Measurements from ENCODE around the gene ZNF609. TPM values are rescaled to one million over a fixed set of nuclear protein-coding genes. Genes with fewer than 3 reads are reported as not detected.

The ZNF609 gene
- polyA plus RNA-seq, 1 donor (not counting 4 experiments of a cell fraction or from before 2014, with no cell fraction given) = 16.9 TPM

- Histone ChIP-seq H3K4me1 (ENCODE audit: control insufficient read depth, extremely low read depth, insufficient read depth, low read length) (peaks cover 22% of the 10 kb centered on the region), H3K4me3 (ENCODE audit: control insufficient read depth in 2 of 3, extremely low read depth in 1 of 3, insufficient read depth in 2 of 3, low read depth in 1 of 3, low read length in 3 of 3) (no peak overlapping the region), H3K27me3 (ENCODE audit: control insufficient read depth, extremely low read depth, insufficient read depth, low read length) (no peaks in the 10 kb centered on the region), H3K9me1 (ENCODE audit: control insufficient read depth, extremely low read depth, insufficient read depth, low read length) (no peaks in the 10 kb centered on the region), H3K27ac (ENCODE audit: control insufficient read depth, insufficient read depth, low read length) (no peak overlapping the region), H3K79me2 (ENCODE audit: control insufficient read depth, insufficient read depth, low read length) (peaks cover 43% of the 10 kb centered on the region), H2AFZ (ENCODE audit: control insufficient read depth, low read length) (no peak overlapping the region), H3K4me2 (ENCODE audit: control insufficient read depth, extremely low read depth, insufficient read depth, low read depth, low read length) (no peak overlapping the region), H3K9me3 (ENCODE audit: control insufficient read depth, low read depth, low read length) (no peaks in the 10 kb centered on the region), H3K9ac (ENCODE audit: control insufficient read depth, extremely low read depth, insufficient read depth, low read length) (no peak overlapping the region), H4K20me1 (ENCODE audit: control insufficient read depth, extremely low read depth, insufficient read depth, low read length) (peaks cover 3% of the 10 kb centered on the region), H3K36me3 (ENCODE audit: control insufficient read depth in 2 of 2, extremely low read depth in 1 of 2, insufficient read depth in 2 of 2, low read length in 2 of 2) (no peaks in the 10 kb centered on the region)
- peak; percentile 52 for FAIRE-seq
- dilution Hi-C loops (cut with MboI; ENCODE audit: extremely low pct_ligation_motif_present, low sequenced_read_pairs) = no loop called here
- no peak for DNase-seq (ENCODE audit: low read depth, low spot score)
- TF ChIP-seq EZH2 (IDR thresholded peaks at IDR 0.05; ENCODE audit: low read length) (no peak), CTCF (optimal IDR thresholded peaks at IDR 0.05 in 1 of 3, IDR thresholded peaks at IDR 0.05 in 1 of 3, conservative IDR thresholded peaks at IDR 0.05 in 1 of 3; ENCODE audit: extremely low read depth in 1 of 3, insufficient read depth in 2 of 3, low read length in 3 of 3) (no peak)
Observed at GRCh38 chr15:64596701-64597476, 136.5 kb downstream of the ZNF609 start.

GRCh38 chr15:64597477-64597822, 137.1 kb downstream of the ZNF609 start:
- no peak overlapping the region for H3K4me3 ChIP-seq (ENCODE audit: control insufficient read depth in 2 of 3, extremely low read depth in 1 of 3, insufficient read depth in 2 of 3, low read depth in 1 of 3, low read length in 3 of 3)
- no peak overlapping the region for H3K9ac ChIP-seq (ENCODE audit: control insufficient read depth, extremely low read depth, insufficient read depth, low read length)
- no peak overlapping the region for H3K4me2 ChIP-seq (ENCODE audit: control insufficient read depth, extremely low read depth, insufficient read depth, low read depth, low read length)
- no peaks in the 10 kb centered on the region for H3K36me3 ChIP-seq (ENCODE audit: control insufficient read depth in 2 of 2, extremely low read depth in 1 of 2, insufficient read depth in 2 of 2, low read length in 2 of 2)
- no peak for TF ChIP-seq EZH2 (IDR thresholded peaks at IDR 0.05; ENCODE audit: low read length)
- TF ChIP-seq CTCF (optimal IDR thresholded peaks at IDR 0.05 in 1 of 3, IDR thresholded peaks at IDR 0.05 in 1 of 3, conservative IDR thresholded peaks at IDR 0.05 in 1 of 3; ENCODE audit: extremely low read depth in 1 of 3, insufficient read depth in 2 of 3, low read length in 3 of 3) = no peak
- FAIRE-seq (no peak), DNase-seq (ENCODE audit: low read depth, low spot score) (no peak)
- H3K79me2 ChIP-seq (ENCODE audit: control insufficient read depth, insufficient read depth, low read length) = peaks cover 43% of the 10 kb centered on the region
- no peak overlapping the region for H3K27ac ChIP-seq (ENCODE audit: control insufficient read depth, insufficient read depth, low read length)
- dilution Hi-C loops (cut with MboI; ENCODE audit: extremely low pct_ligation_motif_present, low sequenced_read_pairs) = no loop called here
- no peaks in the 10 kb centered on the region for H3K9me1 ChIP-seq (ENCODE audit: control insufficient read depth, extremely low read depth, insufficient read depth, low read length)
- peaks cover 3% of the 10 kb centered on the region for H4K20me1 ChIP-seq (ENCODE audit: control insufficient read depth, extremely low read depth, insufficient read depth, low read length)
- no peaks in the 10 kb centered on the region for H3K27me3 ChIP-seq (ENCODE audit: control insufficient read depth, extremely low read depth, insufficient read depth, low read length)
- H3K4me1 ChIP-seq (ENCODE audit: control insufficient read depth, extremely low read depth, insufficient read depth, low read length) = peaks cover 26% of the 10 kb centered on the region
- no peak overlapping the region for H2AFZ ChIP-seq (ENCODE audit: control insufficient read depth, low read length)
- no peaks in the 10 kb centered on the region for H3K9me3 ChIP-seq (ENCODE audit: control insufficient read depth, low read depth, low read length)
